PFSK-1 (cell line): ENCODE results near the gene IDH3B.

Source experiments
- FOXP2 ChIP-seq: optimal IDR thresholded peaks from 2 replicates; pipeline ENCODE3; 2011; ENCODE audit warnings: borderline replicate concordance, control low read depth, inconsistent platforms; ENCODE audit not compliant: insufficient read depth; ENCODE audit errors: extremely low read length, extremely low read depth
- REST ChIP-seq, 2 experiments: IDR thresholded peaks; 2 replicates each; pipeline versions ENCODE4 v1.6.1 to v1.8.0; 2011 to 2012; ENCODE audit warnings: low read depth in 2 of 2, low read length in 2 of 2, control low read depth in 1 of 2, inconsistent platforms in 1 of 2, mild to moderate bottlenecking in 1 of 2, moderate library complexity in 1 of 2; ENCODE audit not compliant: insufficient read depth in 1 of 2
- TAF1 ChIP-seq: IDR thresholded peaks from 2 replicates; pipeline ENCODE4 v1.6.1; 2012; ENCODE audit warnings: low read length, control low read depth, borderline replicate concordance; ENCODE audit not compliant: insufficient read depth

GRCh38 chr20:2624190-2624589, 39.8 kb downstream of the IDH3B start:
- TF ChIP-seq FOXP2 = no peak
- TF ChIP-seq TAF1 = no peak
- TF ChIP-seq REST (IDR thresholded peaks at IDR 0.05; ENCODE audit: insufficient read depth in 1 of 2, low read depth in 2 of 2, low read length in 2 of 2) = no peak
